NCI-H2196 (cell line): ENCODE results near the gene RER1.
A peak's percentile ranks its signal among the peaks of the same experiment; 100 is the strongest.

ENCODE experiments used
- DNase-seq: peaks from one replicate; lab custom pipeline; 2025; ENCODE audit not compliant: unreplicated experiment; lab: John Stamatoyannopoulos, UW

Gene RER1

DNA sequence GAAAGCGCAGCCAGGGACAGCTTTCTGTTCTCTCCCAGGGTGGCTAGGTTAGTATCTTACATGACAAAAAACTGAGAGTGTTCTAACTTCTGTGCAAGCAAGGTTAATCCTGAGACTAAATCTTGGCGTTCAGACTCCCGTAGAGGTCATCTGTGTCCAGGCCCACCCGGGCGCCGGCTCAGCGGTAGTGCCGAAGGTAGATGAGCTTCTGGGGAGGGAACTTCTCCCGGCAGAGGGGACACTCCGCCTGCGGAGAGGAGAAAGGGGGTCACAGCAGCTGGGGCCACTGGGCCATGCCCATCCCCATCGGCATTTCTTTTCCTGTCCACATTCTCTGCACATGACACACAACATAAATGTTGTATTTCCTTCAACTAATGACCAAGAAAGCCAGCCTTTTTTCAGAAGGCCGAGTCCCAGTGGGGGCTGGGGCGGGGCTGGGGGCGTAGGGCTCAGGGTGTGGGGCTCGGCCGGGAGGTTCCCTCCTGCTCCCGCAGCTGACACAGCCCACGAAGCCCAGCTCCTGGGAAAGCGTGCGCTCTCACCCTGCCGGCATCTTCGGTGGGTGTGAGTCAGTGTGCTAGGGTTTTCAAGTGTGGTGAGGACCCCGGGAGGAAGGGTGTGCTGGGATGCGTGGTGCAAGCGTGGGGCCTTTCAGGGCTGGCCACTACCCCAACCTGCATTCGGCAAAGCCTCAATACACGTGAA, 14.1 kb downstream of the RER1 start:
- DNase-seq: no peak

DNA sequence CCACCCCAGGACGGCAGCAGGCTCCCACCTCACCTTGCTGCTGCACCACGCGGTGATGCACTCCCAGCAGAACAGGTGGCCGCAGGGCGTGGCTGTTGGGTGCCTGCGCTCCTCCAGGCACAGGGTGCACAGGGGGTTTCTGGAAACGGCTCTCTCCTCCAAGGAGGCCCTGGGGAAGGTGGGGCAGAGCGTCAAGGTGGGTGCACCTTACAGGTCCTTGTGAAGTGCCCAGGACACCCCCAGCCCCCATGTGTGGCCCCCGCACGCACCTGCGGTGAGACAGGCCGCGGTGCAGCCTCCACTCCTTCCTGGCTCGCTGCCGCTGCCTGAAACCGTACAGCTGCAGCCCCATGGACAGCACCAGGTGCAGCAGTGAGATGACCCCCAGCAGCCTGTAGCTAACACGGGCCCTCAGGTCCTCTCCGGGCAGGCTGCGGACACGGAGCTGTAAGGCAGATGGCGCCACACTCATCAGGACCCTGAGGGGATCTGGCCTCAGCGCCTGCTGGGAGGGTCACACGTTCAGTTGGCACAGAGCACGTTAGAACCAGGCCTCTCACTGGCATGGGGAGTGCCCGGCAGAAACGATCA, 14.9 kb downstream of the RER1 start:
- peak; percentile 57 for DNase-seq

DNA sequence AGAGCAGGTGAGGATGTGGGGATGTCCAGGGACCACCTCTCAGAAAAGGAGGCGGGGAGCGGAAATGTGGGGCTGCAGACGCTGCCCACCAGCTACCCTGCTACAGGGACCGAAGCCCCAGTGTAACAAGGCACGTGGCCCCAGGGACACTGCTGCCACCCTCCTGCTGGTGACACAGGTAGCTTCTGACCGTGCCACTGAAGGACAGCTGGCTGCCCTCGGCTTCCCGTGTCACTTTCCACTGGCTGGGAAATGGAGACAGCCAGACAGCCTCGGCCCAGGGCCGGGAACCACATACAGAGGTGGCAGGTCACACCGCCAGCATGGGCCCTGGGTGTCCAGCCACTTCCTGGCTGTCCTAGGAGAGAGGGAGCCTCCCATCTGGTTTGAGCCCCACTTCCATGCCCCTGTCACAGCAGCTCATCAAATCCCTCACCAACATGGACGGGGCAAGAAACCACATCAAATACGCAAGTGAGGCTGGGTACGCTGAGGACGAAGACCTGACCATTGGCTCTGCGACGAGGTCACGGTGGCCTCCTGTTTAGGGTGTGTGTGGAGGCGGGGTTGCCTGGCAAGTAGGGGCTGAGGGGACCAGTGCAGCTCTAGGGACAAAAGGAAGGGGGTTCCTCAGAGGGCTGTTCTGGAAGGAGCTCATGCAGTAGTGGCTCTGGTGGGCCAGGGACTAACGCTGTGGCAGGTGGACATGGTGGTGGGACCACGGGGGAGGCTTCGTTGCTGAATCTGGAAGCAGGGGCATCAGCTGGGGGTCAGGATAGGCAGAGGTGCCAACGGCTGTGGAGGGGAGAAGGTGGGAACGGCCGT, 15.7 kb downstream of the RER1 start:
- DNase-seq: no peak

DNA sequence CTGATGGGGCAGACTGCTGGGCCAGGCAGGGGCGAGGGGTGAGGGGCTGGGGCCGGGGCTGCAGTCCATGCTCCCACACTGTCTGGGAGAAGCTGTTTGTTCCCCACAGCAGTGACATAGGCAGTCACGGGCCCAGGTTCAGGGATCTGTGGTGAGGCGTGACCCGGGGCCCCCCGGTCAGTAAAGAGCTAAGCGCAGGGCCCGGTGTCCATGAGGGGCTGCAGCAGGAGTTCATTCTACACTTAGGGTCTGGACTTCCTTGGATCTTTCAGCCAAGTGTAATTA, 16.3 kb downstream of the RER1 start:
- DNase-seq: no peak

DNA sequence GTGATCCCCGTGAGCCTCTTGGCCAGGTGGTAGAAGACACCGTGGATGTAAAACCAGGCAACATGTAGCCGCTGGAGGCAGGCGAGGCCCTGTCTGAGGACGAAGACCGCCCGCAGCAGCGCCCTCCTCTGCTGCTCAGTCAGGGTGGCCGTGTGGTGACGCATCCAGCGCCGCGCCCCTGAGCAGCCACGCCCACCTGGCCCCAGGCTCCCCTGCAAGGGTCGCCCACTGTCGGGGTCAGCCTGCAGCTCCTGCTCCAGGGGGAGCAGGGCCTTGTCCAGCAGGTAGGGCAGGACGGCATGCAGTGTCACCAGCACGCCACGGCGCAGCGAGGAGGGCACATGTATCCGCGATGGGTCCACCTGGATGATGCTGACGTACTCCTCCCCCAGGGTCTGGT, 16.8 kb downstream of the RER1 start:
- no peak for DNase-seq

DNA sequence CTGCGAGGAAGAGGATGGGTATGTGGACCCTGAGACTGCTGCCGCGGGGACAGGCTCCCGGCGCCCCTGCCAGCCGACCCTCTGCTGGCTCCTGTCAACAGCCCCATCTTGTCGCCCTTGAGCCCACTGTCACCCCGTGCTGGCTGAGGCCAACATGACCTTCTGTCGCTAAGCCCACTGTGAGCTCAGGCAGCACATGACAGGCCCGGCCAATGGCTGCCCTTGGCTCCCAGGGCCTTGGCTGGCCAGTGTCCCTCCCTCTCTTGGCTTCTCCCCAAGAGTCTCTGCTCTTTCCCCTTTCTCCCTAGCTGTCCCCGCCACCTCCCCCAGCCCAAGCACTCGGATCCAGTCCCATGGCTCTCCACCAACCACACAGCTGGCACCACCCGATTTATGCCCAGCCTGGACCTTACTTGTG, 17.2 kb downstream of the RER1 start:
- no peak for DNase-seq

DNA sequence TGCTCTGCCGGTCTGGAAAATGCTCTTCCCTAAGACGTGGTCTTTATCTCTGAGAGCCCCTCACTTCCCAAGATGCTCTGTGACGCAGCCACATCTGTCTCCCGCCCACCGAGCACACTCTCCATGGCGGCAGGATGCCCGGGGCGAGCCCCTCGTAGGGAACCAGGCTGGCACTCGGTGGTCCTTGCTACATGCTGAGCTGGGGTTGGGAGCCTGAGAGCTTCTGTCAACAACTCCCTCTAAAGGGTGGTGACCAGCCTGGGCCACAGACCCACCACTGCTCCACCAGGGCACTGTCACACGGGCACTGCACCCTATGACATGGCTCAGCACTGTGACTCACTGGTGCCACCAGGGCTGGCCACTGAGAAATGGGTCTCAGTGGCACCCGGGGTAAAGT, 18.1 kb downstream of the RER1 start:
- no peak for DNase-seq

DNA sequence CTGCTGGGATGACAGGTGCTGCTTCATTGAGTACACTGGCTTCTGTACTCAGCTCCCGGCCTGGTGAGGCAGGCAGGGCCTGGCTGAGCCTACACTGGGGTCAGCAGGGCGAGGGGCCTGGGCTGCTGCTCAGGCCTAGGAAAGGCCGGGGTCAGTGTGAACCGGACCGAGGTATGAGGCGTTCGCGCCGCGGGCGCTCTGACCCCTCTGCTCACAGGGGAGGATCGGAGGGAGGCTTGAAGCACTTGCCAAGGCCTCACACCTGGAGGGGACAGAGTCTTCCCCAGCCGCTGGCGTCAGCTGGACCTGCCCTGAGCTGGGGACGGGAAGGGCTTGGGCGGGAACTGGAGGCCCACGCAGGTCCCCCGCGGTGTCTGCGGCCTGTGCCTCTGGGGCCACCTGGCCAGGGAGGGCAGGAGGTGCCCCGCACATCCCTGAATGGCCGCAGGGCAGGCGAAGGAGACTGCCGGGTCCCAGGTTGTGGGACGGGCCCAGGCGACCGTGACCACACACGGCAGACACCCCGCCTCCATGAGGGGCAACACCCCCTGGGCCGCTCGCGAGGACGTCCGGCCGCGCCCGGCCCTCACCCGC, 20.3 kb downstream of the RER1 start:
- peak; percentile 53 for DNase-seq

DNA sequence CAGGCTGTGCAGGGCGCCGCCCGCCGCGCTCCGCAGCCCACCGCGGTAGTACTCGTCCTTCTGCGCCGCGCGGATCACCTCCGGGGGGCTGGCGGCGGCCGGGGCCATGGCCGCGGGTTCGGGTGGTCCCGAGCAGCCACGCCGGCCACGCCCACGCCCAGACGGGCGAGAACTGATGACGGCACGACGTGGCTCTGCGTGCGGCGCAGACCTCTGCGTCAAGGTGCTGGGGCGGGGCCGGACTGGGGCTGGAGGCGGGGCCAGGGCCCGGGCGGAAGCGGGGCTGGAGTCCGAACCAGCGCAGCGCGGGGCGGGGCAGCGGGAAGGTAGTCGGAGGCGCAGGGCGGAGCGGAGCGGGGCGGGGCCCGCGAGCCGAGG, 20.7 kb downstream of the RER1 start, which contains the start of gene PEX10:
PEX10 (minus strand) TSS at position 170 of the 378 bp plus-strand sequence; CDS start at position 108, 62 bp downstream.
- DNase-seq: peak; percentile 97

DNA sequence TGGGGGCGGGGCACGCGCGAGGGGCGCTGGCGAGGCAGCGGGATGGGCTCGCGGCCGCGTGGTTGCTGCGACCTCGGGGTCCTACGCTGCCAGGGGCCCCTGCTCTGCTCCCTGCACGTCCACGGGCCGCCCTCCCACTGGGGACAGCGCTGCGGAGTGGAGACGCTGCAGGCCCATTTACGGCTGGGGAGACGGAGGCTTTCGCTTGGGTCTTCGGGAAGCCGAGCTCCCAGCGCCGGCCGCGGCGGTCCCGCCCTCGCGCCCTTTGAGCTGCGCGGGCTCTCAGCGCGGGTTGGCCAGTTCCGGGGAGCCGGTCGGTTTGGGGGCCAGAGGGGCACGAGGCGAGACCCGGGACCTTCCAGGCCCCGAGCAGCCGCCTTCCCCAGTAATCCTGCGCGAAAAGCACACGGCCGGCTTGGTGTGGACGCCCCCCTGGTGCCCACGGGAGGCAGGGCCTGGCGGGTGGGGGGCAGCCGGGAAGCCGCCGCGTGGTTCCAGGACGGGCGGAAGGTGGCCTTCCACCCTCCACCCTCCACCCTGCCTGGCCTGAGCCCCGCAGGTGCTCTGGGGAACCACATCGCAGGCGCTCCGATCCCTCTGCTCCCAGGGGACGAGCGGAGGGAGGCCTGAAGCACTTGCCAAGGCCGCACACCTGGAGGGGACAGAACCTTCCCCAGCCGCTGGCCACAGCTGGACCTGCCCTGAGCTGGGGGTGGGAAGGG, 21.3 kb downstream of the RER1 start:
- peak; percentile 69 for DNase-seq

DNA sequence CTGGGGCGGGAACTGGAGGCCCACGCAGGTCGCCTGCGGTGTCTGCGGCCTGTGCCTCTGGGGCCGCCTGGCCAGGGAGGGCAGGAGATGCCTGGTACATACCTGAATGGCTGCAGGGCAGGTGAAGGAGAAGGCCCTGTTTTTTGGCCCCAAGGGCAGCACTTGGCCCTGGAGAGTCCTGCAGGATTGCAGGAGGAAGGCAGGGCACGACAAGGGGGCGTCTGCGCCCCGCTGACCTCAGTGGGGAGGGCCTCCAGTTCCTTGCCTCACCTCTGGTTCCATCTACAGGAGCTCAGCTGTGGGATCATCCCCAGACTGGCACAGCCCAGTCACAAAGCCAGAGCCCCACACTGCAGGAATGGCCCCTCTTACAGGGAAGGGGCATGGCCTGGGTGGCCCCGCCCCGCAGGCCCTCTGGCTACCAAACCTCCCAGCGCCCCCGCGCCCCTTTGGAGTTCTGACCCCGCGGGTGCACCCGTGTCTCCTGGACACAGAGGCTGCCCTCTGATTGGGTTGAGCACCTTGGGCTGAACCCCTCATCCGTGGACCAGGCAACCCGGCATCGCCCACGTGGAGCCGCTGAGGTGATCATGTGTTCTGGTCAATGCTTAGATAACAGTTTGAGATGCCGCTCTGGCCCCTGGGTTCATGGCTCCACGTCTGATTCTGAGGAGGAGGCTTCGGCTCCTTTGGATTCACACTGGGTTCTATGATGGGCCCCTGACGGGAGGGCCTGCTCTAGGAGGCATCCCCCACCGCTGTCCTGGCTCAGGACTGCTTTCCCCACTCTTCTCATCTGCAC, 22.1 kb downstream of the RER1 start:
- no peak for DNase-seq

DNA sequence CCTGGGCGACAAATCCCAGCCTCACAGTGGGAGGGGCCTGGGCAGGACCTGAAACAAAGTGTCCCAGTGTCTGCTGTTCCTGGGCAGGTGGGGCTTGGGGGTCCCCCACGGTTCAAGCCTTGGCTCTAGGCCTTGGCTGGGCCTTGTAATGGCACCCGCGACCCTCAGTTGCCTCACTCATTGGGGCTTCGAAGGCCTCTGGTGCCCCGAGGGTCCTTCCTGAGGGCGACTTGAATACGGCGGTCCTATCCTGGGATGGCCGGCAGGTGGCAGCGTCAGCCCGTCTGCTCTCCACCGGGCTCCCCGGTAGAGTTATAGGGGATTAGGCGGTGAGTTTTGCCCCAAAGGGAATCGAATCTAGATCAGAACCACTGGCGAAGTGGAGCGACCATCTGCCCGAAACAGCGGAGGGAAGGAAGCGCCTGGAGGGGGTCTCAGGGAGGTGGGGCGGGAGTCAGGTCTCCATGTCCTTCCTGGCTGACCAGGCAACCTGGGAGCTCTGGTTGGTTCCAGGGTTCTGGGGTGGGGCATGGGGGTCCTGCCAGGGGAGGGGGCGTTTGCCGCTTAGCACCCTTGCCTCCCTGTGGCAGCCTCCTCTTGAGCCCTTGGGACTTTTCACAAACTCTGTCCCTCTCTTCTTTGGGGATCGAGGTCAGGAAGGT, 22.8 kb downstream of the RER1 start:
- peak; percentile 48 for DNase-seq

DNA sequence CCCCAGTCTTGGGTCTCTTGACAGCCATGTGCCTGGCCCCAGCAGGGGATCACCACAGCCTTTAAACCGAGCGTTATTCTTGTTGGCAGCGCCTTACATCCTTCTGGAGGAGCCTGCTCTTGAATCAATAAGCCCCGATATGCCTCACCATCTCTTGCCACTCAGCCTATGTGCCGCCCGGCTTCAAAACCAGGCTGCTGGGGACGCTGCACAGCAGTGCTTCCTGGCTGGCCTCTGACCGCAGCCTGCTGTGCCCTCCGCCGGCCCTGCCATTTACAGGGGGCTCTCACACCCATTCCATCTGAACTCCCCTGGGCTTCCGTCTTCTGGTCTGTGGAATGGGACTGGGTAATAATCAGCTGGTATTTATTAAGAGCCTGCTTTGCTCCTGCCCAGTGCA, 23.7 kb downstream of the RER1 start:
- DNase-seq: no peak

DNA sequence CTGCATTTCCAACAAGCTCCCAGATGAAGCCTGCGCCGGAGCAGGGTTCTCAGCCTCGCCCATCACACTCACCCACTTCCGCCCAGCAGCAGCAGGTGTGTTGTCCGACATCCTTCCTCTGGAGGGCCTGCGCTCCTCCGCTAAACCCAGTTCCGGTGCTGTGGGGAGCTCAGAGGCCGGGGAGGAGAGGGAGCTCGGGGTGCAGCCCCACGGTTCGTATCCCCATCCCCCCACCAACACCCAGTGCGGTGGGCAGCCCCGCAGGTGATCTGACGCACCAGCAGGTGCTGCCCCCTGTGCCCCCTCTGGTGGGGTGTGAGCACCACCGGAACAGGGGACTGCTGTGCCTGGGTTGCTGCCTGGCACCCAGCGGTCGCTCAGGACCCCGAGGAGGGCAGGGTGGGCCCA, 24.2 kb downstream of the RER1 start:
- DNase-seq: no peak

DNA sequence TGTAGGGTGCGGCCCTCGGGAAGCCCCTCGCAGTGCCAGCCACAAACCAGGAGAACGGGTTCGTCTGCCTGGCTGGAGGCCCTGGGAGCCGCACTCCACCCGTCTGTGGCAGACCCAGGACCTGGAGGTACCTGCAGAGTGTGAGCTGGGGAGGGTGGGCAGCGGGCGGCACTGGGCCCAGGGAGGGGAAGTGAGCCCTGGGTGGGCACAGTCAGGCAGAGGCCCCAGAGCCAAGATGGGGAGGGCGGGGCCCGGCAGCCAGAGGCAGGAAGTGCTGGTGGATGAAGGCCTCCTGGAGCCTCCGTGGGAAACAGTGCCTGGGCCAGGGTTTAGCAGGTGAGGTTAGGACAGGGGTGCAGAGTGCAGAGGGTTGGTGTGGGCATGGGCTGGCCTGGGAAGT, 24.8 kb downstream of the RER1 start:
- no peak for DNase-seq

DNA sequence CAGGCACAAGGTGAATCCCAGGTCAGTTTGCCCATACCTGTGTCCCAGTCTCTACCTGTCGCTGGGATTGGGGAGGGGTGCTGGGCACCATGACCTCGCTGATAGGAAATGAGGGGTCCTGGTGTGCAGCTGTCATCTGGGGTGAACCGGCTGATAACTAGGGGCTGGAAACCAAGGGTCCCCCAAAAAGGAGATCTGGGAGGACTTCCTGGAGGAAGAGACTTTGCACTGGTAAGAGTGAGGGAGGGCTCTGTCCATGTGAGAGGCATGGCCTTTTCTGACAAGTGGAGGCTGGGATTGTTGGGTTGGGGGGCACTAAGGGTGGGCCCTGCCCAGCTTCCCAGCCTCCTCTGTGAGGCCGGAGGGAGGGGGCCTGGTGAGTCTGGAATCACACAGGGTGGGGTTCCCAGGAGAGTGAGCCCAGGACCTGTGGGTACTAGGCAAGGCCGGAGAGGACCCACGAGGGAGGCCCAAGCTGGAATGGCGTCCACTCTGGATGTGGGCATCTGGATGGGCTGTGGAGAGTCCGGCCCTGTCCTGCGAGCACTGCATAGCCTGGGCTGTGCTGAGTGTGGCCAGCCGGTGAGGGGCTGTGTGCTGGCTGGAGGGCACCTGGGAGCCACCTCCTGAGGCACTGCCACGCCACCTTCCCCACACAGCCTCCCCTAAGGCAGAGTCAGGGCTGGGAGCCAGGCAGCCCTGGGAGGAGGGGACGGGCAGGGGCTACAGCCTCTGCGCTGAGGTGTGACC, 25.6 kb downstream of the RER1 start:
- no peak for DNase-seq

DNA sequence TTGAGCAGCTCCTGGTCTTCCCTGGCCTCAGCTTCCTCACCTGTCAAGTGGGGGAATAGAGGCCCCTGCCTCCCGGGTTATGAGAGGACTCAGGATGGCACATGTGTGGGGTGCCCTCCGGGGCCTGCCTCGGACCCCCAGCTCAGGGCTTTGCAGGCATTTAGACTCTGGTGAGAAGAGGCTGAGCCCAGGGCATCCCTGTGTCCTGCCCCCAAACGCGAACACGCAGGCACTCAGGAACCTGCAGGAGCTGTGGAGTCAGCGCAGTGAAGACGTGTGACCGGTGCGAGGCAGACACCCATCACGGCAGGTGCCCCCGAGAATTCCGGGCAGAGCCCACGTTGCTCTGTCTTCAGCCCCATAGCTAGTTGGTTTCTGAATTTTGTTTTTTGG, 26.2 kb downstream of the RER1 start:
- DNase-seq: no peak

DNA sequence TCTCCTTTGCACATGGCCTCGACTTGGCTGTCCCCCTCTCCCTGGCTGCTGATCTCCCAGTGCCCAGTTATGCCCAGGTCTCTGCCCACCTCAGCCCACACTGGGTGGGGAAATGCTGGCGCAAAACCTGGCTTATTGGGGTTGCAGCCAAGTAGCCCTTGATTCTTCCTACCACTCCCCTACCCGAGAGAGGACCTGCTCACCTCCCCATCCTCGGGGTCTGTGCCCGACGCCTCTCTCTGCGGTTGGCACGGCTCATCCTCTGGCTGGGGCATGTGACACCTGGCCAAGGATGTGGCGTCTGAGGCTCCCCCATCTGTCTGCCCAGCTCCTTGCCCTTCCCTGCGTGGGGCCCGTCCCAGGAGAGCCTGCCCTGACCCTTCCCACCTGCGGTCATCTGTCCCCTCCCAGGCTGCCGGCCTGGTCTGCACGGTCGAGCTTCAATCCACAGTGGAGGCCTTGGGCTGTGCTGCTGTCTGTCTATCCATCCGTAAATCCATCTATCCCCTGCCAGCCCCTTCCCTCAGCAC, 27.2 kb downstream of the RER1 start:
- DNase-seq: no peak

DNA sequence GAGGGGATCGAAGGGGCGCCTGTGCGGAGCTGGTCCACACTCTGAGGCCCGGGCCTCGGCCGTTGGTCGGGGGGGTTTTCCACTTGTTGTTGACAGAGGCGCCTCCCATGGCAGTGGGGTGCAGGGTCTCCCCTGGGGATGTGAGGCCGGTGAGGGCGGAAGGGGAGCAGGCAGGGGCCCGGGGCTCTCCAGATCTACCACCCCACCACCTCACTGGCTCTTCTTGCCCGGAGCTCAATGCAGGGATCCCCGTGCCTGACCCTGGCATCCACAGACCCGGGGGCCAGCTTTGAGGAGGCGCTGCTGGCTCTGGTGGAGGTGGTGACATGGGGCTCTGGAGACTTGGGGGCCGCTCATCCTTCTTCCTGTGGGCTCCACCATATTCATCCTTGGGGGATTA, 27.8 kb downstream of the RER1 start:
- DNase-seq: no peak
